GM19452 (cell line): ENCODE data around the gene ATP5MG.

Source experiments
- ATAC-seq: cut with Tn5 transposase; IDR thresholded peaks from one replicate; pipeline ENCODE4 v1.9.1; 2021; ENCODE audit not compliant: unreplicated experiment

The ATP5MG gene

DNA sequence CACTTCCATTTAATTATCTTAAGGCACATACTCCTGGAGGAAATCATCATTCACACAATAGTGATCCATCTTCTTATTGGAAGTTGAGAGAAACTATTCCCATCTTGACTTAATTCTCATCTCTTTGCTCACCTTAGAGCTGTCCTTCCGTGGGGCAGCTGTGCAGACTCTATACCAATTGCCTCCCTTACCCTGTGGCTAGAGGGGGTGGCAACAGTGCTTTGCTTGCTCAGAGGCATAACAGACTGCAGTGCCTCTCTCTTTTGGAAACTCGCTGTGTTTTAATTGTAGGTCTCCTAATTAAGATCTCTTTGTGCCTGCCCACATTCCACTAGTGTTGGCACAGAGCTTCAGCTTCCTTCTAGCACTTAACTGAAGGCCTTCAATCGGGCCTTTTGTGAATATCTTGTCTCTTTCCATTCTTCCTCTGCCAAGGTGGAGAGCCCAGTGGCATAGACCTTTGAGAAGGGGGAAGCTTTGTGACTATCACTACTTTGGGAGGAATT, 40.4 kb downstream of the ATP5MG start:
- no peak for ATAC-seq

DNA sequence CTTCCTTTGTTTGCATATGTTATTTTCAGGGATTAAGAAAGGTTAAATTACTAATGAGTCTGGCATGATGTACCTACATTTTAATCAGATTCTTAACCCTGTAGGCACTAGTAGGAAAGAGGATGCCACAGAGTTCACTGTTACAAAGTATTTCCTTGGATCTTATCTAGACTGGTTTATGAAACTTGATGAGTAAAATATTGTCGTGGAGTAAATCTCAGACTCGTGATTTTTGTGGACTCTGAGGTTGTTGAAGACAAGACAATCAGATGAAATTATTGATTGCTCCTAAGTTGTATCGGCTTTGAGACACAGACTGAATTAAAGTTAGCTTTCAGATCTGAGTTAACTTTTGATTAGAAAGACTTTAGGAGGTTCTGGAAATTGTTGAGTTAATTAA, 40.9 kb downstream of the ATP5MG start:
- no peak for ATAC-seq

- peak; percentile 10 for ATAC-seq
Observed at GRCh38 chr11:118442908-118443589, 41.6 kb downstream of the ATP5MG start.

GRCh38 chr11:118443590-118444218, 42.3 kb downstream of the ATP5MG start:
- peak; percentile 43 for ATAC-seq

DNA sequence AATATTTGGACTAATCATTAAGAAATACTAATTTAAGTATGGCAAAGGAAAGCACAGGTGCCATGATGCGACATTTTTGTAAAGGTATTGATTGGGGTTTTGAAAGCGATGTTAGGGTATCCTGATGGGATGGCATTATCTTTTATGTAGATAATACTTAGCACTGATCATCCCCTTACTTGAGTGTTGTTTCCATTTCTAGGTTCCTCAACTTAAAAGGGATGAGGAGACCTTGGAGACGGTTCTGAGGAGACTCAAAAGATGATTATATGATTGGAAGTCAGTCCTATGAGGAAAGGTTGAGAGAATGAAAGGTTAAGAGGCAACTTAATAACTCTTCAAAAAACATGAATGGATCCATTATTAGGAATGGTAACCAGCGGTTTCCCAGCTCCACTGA, 46.0 kb downstream of the ATP5MG start:
- no peak for ATAC-seq

DNA sequence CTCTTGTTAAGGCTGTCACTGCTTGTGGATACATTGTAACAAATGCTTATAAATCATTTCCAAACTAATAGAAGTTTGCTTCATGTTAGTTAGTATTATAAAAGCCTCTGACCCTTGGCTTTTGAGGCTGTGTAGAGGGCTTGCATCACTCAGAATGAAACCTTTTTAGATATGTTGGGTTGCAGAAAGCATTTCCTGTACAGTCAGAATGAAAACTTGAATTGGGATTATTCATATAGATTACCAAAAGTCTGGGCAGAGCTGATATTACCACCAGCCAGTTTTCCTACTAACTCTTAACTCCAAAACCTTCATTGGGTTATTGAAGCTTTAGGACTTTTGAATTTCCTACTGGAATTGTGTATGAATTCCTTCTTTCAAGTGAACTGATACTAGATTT, 46.9 kb downstream of the ATP5MG start:
- peak; percentile 85 for ATAC-seq

- ATAC-seq, result no peak
Observed at GRCh38 chr11:118449316-118449918, 48.0 kb downstream of the ATP5MG start.

- ATAC-seq, result no peak
Observed at GRCh38 chr11:118450451-118450850, 49.0 kb downstream of the ATP5MG start.
